Thyroid gland (tissue), 4 donors: ENCODE results near the gene ISM2. TPM values are rescaled to one million over a fixed set of nuclear protein-coding genes. Genes with fewer than 3 reads are reported as not detected.
"Not testable (repeated sequence)": the region's sequence is repeated elsewhere in the genome, so short reads cannot be mapped to it uniquely, and the experiment has no call there.

ENCODE experiments used
- DNase-seq, 2 donors: peaks; one replicate each; pipeline ENCODE4 v3.0.0-alpha.2; 2019
- H3K27ac ChIP-seq, 3 donors: fragments of 200-600 bp; sonication (generic); 1 replicate in 2 of 3; 2 replicates in 1 of 3; pipeline ENCODE4 v1.5.1; 2016 to 2019; ENCODE audit warnings: mild to moderate bottlenecking in 1 of 3, moderate library complexity in 1 of 3
- H3K27me3 ChIP-seq: fragments of 200-600 bp; sonication (generic); one replicate; pipeline ENCODE4 v1.5.1; 2019
- H3K36me3 ChIP-seq, 2 donors: fragments of 200-600 bp; sonication (generic); one replicate each; pipeline ENCODE4 v1.5.1; 2016 to 2019
- H3K4me1 ChIP-seq, 2 donors: fragments of 200-600 bp; sonication (generic); one replicate each; pipeline ENCODE4 v1.5.1; 2017 to 2019
- H3K4me3 ChIP-seq, 3 donors: fragments of 200-600 bp; sonication (generic); replicated peaks in 1 of 3; 1 replicate in 2 of 3; 2 replicates in 1 of 3; pipeline ENCODE4 v1.5.1; 2016; ENCODE audit warnings: mild to moderate bottlenecking in 1 of 3
- H3K9me3 ChIP-seq: fragments of 200-600 bp; sonication (generic); one replicate; pipeline ENCODE4 v1.5.1; 2017
- CTCF ChIP-seq, 6 experiments: fragments of 200-600 bp in 3 of 6; fragments of 450-650 bp in 3 of 6; sonication (generic) in 3 of 6; IDR thresholded peaks; one replicate each; pipeline ENCODE4 v1.5.1; 2016 to 2019; ENCODE audit warnings: antibody characterized with exemption in 6 of 6, mild to moderate bottlenecking in 2 of 6, inconsistent platforms in 1 of 6, moderate library complexity in 1 of 6
- POLR2A ChIP-seq, 2 donors: fragments of 450-650 bp; IDR thresholded peaks; one replicate each; pipeline ENCODE4 v1.6.1; 2017; ENCODE audit warnings: antibody characterized with exemption in 2 of 2, mild to moderate bottlenecking in 2 of 2, moderate library complexity in 1 of 2
- WGBS, 2 donors: methylation state at CpG; one replicate each; pipeline ENCODE4 v1.1.5; 2017; 5-methylcytosine and 5-hydroxymethylcytosine counted together
- intact Hi-C: fragments of 100-400 bp; cut with DNase I; formaldehyde crosslinking; loops from one replicate; pipeline ENCODE4 v1.15.1; 2023
- total RNA-seq, 4 donors: library from RNA; depleted of rRNA; stranded (reverse); fragments of >200 nt; gene quantifications; one replicate each; pipeline ENCODE4 v1.2.3, GENCODE V29; 2016

The ISM2 gene
- total RNA-seq, 4 donors from 2014 or later: not detected

GRCh38 chr14:77529963-77530362 lies 31.3 kb upstream of the ISM2 start:
- H3K36me3 ChIP-seq: no peaks in the 10 kb centered on the region
- no peaks in the 10 kb centered on the region for H3K27me3 ChIP-seq
- intact Hi-C loops: no loop called here
- no peak overlapping the region for H3K4me3 ChIP-seq
- no peak for DNase-seq
- TF ChIP-seq POLR2A (IDR thresholded peaks at IDR 0.05) (no peak), CTCF (IDR thresholded peaks at IDR 0.05) (no peak)
- no peaks in the 10 kb centered on the region for H3K9me3 ChIP-seq
- no peaks in the 10 kb centered on the region for H3K4me1 ChIP-seq
- H3K27ac ChIP-seq: no peak overlapping the region

- Histone ChIP-seq H3K9me3 (no peaks in the 10 kb centered on the region), H3K36me3 (no peaks in the 10 kb centered on the region), H3K4me3 (no peak overlapping the region), H3K4me1 (no peaks in the 10 kb centered on the region), H3K27ac (no peak overlapping the region), H3K27me3 (no peaks in the 10 kb centered on the region)
- WGBS, 2 donors: 85 to 87% methylated on average over 2 of the region's 2 CpGs
- DNase-seq: no peak
- intact Hi-C loops: no loop called here
- TF ChIP-seq CTCF (IDR thresholded peaks at IDR 0.05) (no peak), POLR2A (IDR thresholded peaks at IDR 0.05) (no peak)
Measured at GRCh38 chr14:77529213-77529612, 30.6 kb upstream of the ISM2 start.

GRCh38 chr14:77528701-77529100 lies 30.1 kb upstream of the ISM2 start:
- H3K4me3 ChIP-seq, H3K27ac ChIP-seq, H3K36me3 ChIP-seq, H3K9me3 ChIP-seq, H3K27me3 ChIP-seq, intact Hi-C loops, H3K4me1 ChIP-seq, DNase-seq: not testable (repeated sequence)
- 80 to 90% methylated on average over 5 of the region's 5 CpGs for WGBS, 2 donors

- no peak overlapping the region for H3K27ac ChIP-seq
- 83 to 84% methylated on average over 1 of the region's 1 CpG for WGBS, 2 donors
- no peaks in the 10 kb centered on the region for H3K27me3 ChIP-seq
- H3K9me3 ChIP-seq: no peaks in the 10 kb centered on the region
- DNase-seq: no peak
- H3K4me3 ChIP-seq: no peak overlapping the region
- H3K4me1 ChIP-seq: no peaks in the 10 kb centered on the region
- H3K36me3 ChIP-seq: peaks cover 0 to under 1% of the 10 kb centered on the region in 2 donors
- TF ChIP-seq POLR2A (IDR thresholded peaks at IDR 0.05) (no peak), CTCF (IDR thresholded peaks at IDR 0.05) (no peak)
- intact Hi-C loops: no loop called here
Measured at GRCh38 chr14:77526266-77526665, 27.6 kb upstream of the ISM2 start.

GRCh38 chr14:77524536-77524935 lies 25.9 kb upstream of the ISM2 start:
- DNase-seq: no peak
- Histone ChIP-seq H3K27me3 (no peaks in the 10 kb centered on the region), H3K4me3 (no peak overlapping the region), H3K9me3 (no peaks in the 10 kb centered on the region), H3K4me1 (no peaks in the 10 kb centered on the region), H3K36me3 (peaks cover 0 to 11% of the 10 kb centered on the region in 2 donors), H3K27ac (no peak overlapping the region)
- WGBS, 2 donors: 79 to 80% methylated on average over 6 of the region's 6 CpGs
- intact Hi-C loops: no loop called here
- no peak for TF ChIP-seq POLR2A (IDR thresholded peaks at IDR 0.05)
- TF ChIP-seq CTCF (IDR thresholded peaks at IDR 0.05): no peak

- H3K36me3 ChIP-seq: peaks cover 6 to 17% of the 10 kb centered on the region in 2 donors
- no peak overlapping the region for H3K27ac ChIP-seq
- intact Hi-C loops: no loop called here
- H3K4me1 ChIP-seq: no peaks in the 10 kb centered on the region
- TF ChIP-seq POLR2A (IDR thresholded peaks at IDR 0.05) (no peak), CTCF (IDR thresholded peaks at IDR 0.05) (no peak)
- H3K27me3 ChIP-seq: no peaks in the 10 kb centered on the region
- DNase-seq: no peak
- H3K4me3 ChIP-seq: no peak overlapping the region
- no peaks in the 10 kb centered on the region for H3K9me3 ChIP-seq
- 66 to 88% methylated on average over 3 of the region's 3 CpGs for WGBS, 2 donors
Measured at GRCh38 chr14:77523109-77523508, 24.5 kb upstream of the ISM2 start.
